ENCODE results near the gene HMGXB4. TPM values are rescaled to one million over a fixed set of nuclear protein-coding genes. Genes with fewer than 3 reads are reported as not detected.

The HMGXB4 gene
- 10 to 100 TPM; 39.3 to 43.5 TPM for total RNA-seq

- peak within 1 kb of the TSS; percentile 90 to 94 for H3K4me3 Mint-ChIP-seq
- no peaks in the 10 kb centered on the region for H3K9me3 Mint-ChIP-seq
- H3K36me3 Mint-ChIP-seq (ENCODE audit: insufficient read depth in 2 of 2), result peaks cover 6 to 12% of the 10 kb centered on the region in 2 donors
- DNase-seq (peak; percentile 87 to 90), ATAC-seq (replicated peaks in 1 of 2) (peak; percentile 95 to 96)
- no peaks in the 10 kb centered on the region for H3K27me3 Mint-ChIP-seq (ENCODE audit: low read depth)
- peaks cover 28% of the 10 kb centered on the region for H3K4me1 Mint-ChIP-seq (ENCODE audit: low read depth)
- H3K27ac Mint-ChIP-seq, result peak within 1 kb of the TSS; percentile 83
Measured at GRCh38 chr22:35257321-35258190, at the start of gene HMGXB4. Gene HMGXB4 (plus strand): TSS chr22:35257493. CDS start chr22:35262391, 4,898 bp downstream.

GRCh38 chr22:35208003-35208402 lies 49.3 kb upstream of the HMGXB4 start:
- DNase-seq (no peak), ATAC-seq (replicated peaks in 1 of 2) (no peak)
- Mint-ChIP-seq H3K36me3 (ENCODE audit: insufficient read depth in 2 of 2) (no peaks in the 10 kb centered on the region), H3K4me3 (no peak overlapping the region), H3K27ac (no peak overlapping the region), H3K27me3 (ENCODE audit: low read depth) (peaks cover 10% of the 10 kb centered on the region), H3K4me1 (ENCODE audit: low read depth) (no peaks in the 10 kb centered on the region), H3K9me3 (no peaks in the 10 kb centered on the region)

- Mint-ChIP-seq H3K9me3 (no peaks in the 10 kb centered on the region), H3K36me3 (ENCODE audit: insufficient read depth in 2 of 2) (no peaks in the 10 kb centered on the region), H3K4me3 (no peak overlapping the region), H3K27ac (no peak overlapping the region), H3K27me3 (ENCODE audit: low read depth) (peaks cover 19% of the 10 kb centered on the region), H3K4me1 (ENCODE audit: low read depth) (no peaks in the 10 kb centered on the region)
- ATAC-seq (replicated peaks in 1 of 2), result no peak
- DNase-seq, result no peak
Measured at GRCh38 chr22:35209203-35209602, 48.1 kb upstream of the HMGXB4 start.

- no peaks in the 10 kb centered on the region for H3K9me3 Mint-ChIP-seq
- H3K4me1 Mint-ChIP-seq (ENCODE audit: low read depth), result no peaks in the 10 kb centered on the region
Measured at GRCh38 chr22:35212009-35212408, 45.3 kb upstream of the HMGXB4 start.

GRCh38 chr22:35212996-35213395 lies 44.3 kb upstream of the HMGXB4 start:
- no peaks in the 10 kb centered on the region for H3K4me1 Mint-ChIP-seq (ENCODE audit: low read depth)
- DNase-seq (no peak), ATAC-seq (replicated peaks in 1 of 2) (no peak)
- H3K4me3 Mint-ChIP-seq, result no peak overlapping the region
- no peaks in the 10 kb centered on the region for H3K9me3 Mint-ChIP-seq
- no peak overlapping the region for H3K27ac Mint-ChIP-seq
- peaks cover 19% of the 10 kb centered on the region for H3K27me3 Mint-ChIP-seq (ENCODE audit: low read depth)
- no peaks in the 10 kb centered on the region for H3K36me3 Mint-ChIP-seq (ENCODE audit: insufficient read depth in 2 of 2)

More at GRCh38 chr22:35212009-35212408, 45.3 kb upstream of the HMGXB4 start:
- Mint-ChIP-seq H3K36me3 (ENCODE audit: insufficient read depth in 2 of 2) (no peaks in the 10 kb centered on the region), H3K4me3 (no peak overlapping the region), H3K27me3 (ENCODE audit: low read depth) (peaks cover 19% of the 10 kb centered on the region), H3K27ac (no peak overlapping the region)
- ATAC-seq (replicated peaks in 1 of 2), result no peak
- DNase-seq, result no peak

GRCh38 chr22:35214968-35215367 lies 42.3 kb upstream of the HMGXB4 start:
- H3K9me3 Mint-ChIP-seq, result no peaks in the 10 kb centered on the region
- ATAC-seq (replicated peaks in 1 of 2), result no peak
- no peak for DNase-seq
- H3K4me1 Mint-ChIP-seq (ENCODE audit: low read depth), result no peaks in the 10 kb centered on the region
- no peaks in the 10 kb centered on the region for H3K36me3 Mint-ChIP-seq (ENCODE audit: insufficient read depth in 2 of 2)
- no peak overlapping the region for H3K27ac Mint-ChIP-seq
- peaks cover 19% of the 10 kb centered on the region for H3K27me3 Mint-ChIP-seq (ENCODE audit: low read depth)
- no peak overlapping the region for H3K4me3 Mint-ChIP-seq

- H3K27ac Mint-ChIP-seq, result no peak overlapping the region
- H3K4me1 Mint-ChIP-seq (ENCODE audit: low read depth), result no peaks in the 10 kb centered on the region
- H3K36me3 Mint-ChIP-seq (ENCODE audit: insufficient read depth in 2 of 2), result no peaks in the 10 kb centered on the region
- DNase-seq (no peak), ATAC-seq (replicated peaks in 1 of 2) (no peak)
- no peak overlapping the region for H3K4me3 Mint-ChIP-seq
- peaks cover 19% of the 10 kb centered on the region for H3K27me3 Mint-ChIP-seq (ENCODE audit: low read depth)
- no peaks in the 10 kb centered on the region for H3K9me3 Mint-ChIP-seq
Measured at GRCh38 chr22:35215993-35216392, 41.3 kb upstream of the HMGXB4 start.

GRCh38 chr22:35217527-35217926 lies 39.8 kb upstream of the HMGXB4 start:
- DNase-seq (no peak), ATAC-seq (replicated peaks in 1 of 2) (no peak)
- Mint-ChIP-seq H3K27me3 (ENCODE audit: low read depth) (peaks cover 12% of the 10 kb centered on the region), H3K4me3 (no peak overlapping the region), H3K4me1 (ENCODE audit: low read depth) (no peaks in the 10 kb centered on the region), H3K27ac (no peak overlapping the region), H3K9me3 (no peaks in the 10 kb centered on the region), H3K36me3 (ENCODE audit: insufficient read depth in 2 of 2) (no peaks in the 10 kb centered on the region)

- DNase-seq (no peak), ATAC-seq (replicated peaks in 1 of 2) (no peak)
- H3K4me1 Mint-ChIP-seq (ENCODE audit: low read depth), result no peaks in the 10 kb centered on the region
- H3K4me3 Mint-ChIP-seq, result no peak overlapping the region
- peaks cover 8% of the 10 kb centered on the region for H3K27me3 Mint-ChIP-seq (ENCODE audit: low read depth)
- no peaks in the 10 kb centered on the region for H3K9me3 Mint-ChIP-seq
- no peaks in the 10 kb centered on the region for H3K36me3 Mint-ChIP-seq (ENCODE audit: insufficient read depth in 2 of 2)
- H3K27ac Mint-ChIP-seq, result no peak overlapping the region
Measured at GRCh38 chr22:35218079-35218478, 39.2 kb upstream of the HMGXB4 start.

- Mint-ChIP-seq H3K27ac (no peak overlapping the region), H3K36me3 (ENCODE audit: insufficient read depth in 2 of 2) (no peaks in the 10 kb centered on the region), H3K4me3 (no peak overlapping the region), H3K4me1 (ENCODE audit: low read depth) (no peaks in the 10 kb centered on the region), H3K27me3 (ENCODE audit: low read depth) (no peaks in the 10 kb centered on the region), H3K9me3 (no peaks in the 10 kb centered on the region)
- DNase-seq, result no peak
- ATAC-seq (replicated peaks in 1 of 2), result no peak
Measured at GRCh38 chr22:35219012-35219411, 38.3 kb upstream of the HMGXB4 start.

GRCh38 chr22:35220221-35220620 lies 37.1 kb upstream of the HMGXB4 start:
- ATAC-seq (replicated peaks in 1 of 2) (no peak), DNase-seq (no peak)
- H3K27me3 Mint-ChIP-seq (ENCODE audit: low read depth), result peaks cover 7% of the 10 kb centered on the region
- no peak overlapping the region for H3K4me3 Mint-ChIP-seq
- no peaks in the 10 kb centered on the region for H3K9me3 Mint-ChIP-seq
- no peak overlapping the region for H3K27ac Mint-ChIP-seq
- no peaks in the 10 kb centered on the region for H3K4me1 Mint-ChIP-seq (ENCODE audit: low read depth)
- H3K36me3 Mint-ChIP-seq (ENCODE audit: insufficient read depth in 2 of 2), result no peaks in the 10 kb centered on the region

GRCh38 chr22:35225010-35225409 lies 32.3 kb upstream of the HMGXB4 start:
- no peaks in the 10 kb centered on the region for H3K9me3 Mint-ChIP-seq
- H3K4me1 Mint-ChIP-seq (ENCODE audit: low read depth), result no peaks in the 10 kb centered on the region
- ATAC-seq (replicated peaks in 1 of 2) (no peak), DNase-seq (no peak)
- H3K27ac Mint-ChIP-seq, result no peak overlapping the region
- no peaks in the 10 kb centered on the region for H3K36me3 Mint-ChIP-seq (ENCODE audit: insufficient read depth in 2 of 2)
- peaks cover 14% of the 10 kb centered on the region for H3K27me3 Mint-ChIP-seq (ENCODE audit: low read depth)
- no peak overlapping the region for H3K4me3 Mint-ChIP-seq

GRCh38 chr22:35226958-35227647 lies 30.2 kb upstream of the HMGXB4 start:
- Mint-ChIP-seq H3K36me3 (ENCODE audit: insufficient read depth in 2 of 2) (no peaks in the 10 kb centered on the region), H3K27ac (no peak overlapping the region), H3K4me1 (ENCODE audit: low read depth) (peaks cover 9% of the 10 kb centered on the region), H3K4me3 (no peak overlapping the region), H3K9me3 (no peaks in the 10 kb centered on the region), H3K27me3 (ENCODE audit: low read depth) (peaks cover 24% of the 10 kb centered on the region)
- no peak for DNase-seq
- ATAC-seq (replicated peaks in 1 of 2), result no peak
